Measurements from ENCODE around the gene OR1M1. TPM values are rescaled to one million over a fixed set of nuclear protein-coding genes. Genes with fewer than 3 reads are reported as not detected.

Gene OR1M1
- total RNA-seq, 1 experiment from 2014 or later: not detected

DNA sequence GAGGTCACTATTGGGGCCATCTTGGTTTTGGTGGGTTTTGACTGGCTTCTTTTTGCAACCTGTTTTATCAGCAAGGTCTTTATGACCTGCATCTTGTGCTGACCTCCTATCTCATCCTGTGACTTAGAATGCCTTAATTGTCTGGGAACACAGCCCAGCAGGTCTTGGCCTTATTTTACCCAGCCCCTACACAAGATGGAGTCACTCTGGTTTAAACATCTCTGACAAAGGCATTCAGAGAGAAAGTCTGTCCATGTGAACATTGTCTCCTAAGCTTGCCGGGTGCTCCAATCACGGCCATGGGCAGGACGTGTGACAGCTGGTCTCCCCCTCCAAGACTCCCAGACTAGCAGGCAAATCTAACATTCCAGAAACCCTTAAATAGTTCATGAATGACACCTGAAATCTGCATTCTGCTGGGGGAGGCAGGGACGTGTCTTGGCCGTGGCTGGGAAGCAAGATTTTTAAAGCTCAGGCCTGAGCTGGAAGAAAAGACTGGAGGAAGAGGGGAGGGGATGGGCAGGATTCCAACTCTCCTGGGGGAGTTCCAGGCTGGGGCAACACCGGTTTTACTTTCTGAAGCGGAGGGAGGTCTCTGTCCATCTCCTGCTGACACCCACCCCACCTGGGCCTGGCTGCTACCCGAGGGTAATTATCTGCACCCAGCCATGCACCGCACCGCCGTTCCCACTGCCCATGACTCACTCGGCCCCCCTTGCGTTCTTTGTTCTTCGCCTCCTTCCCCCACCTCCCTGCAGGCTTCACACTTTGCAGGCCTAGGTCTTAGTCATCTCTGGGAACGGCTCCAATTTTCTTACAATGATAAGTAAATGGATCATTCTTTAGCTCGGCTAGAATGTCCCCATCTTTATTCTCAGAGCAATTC lies 11.6 kb upstream of the OR1M1 start:
- DNase-seq (ENCODE audit: low read depth): peak; percentile 90

DNA sequence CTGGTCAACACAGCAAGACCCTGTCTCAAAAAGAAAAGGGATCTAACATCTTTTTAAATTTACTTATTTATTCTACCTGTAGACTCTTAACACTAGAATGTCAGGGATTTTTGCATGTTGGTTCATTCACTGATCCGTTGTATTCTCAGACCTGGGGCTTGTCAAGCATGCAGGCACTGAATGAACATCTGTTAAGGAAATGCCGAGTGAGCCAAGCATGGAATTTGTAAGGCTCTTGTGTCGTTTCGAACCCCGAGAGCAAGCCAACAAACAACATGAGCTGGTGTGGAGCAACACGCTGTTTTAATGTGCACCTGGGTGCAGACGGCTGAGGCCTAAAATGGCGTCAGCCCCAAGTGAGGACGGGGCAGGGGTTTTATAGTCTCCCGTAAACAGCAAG lies 10.0 kb upstream of the OR1M1 start:
- no peak for DNase-seq (ENCODE audit: low read depth)

DNA sequence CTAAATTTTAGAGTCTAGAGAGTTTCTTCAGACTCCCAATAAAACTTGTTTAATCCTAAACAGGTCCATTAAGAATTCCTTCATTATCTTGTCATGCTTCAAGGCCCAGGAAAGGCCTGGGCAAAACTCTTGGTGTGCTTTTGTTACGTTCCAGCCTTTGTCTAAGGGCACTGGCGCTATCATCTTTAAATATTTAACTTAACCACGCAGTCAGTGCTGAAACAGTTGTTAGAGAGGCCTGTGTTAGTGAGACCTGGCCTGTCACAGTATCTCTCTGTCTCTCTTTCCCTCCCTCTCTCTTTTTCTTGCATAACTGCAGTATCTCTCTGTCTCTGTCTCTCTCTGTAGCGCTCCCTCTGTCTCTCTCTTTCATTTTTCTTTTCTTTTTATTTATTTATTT lies 8.2 kb upstream of the OR1M1 start:
- DNase-seq (ENCODE audit: low read depth): no peak

DNA sequence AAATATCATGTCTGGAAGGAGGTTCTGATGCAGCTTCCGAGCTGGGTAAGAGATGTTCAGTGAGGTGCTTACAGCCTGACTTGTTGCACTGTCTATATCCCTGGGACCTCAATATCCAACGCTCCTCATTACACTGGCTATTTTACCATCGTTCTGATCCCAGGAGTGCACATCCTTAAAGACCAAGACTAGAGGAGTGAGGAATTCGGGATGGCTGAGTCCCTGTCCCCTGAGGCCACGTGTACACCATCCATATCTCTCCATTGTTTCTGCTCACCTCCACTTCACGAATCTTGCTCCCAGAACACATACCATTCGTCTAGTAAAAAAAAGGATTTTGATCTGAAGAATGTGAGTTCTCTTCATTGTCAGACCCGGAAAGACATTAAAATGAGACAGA lies 20.5 kb downstream of the OR1M1 start, which contains the start of gene OR7G2:
TSS of gene OR7G2 (minus strand) at position 101 of the 400 bp plus-strand sequence. CDS start 4,232 bp downstream, outside the sequence.
- no peak for DNase-seq (ENCODE audit: low read depth)

DNA sequence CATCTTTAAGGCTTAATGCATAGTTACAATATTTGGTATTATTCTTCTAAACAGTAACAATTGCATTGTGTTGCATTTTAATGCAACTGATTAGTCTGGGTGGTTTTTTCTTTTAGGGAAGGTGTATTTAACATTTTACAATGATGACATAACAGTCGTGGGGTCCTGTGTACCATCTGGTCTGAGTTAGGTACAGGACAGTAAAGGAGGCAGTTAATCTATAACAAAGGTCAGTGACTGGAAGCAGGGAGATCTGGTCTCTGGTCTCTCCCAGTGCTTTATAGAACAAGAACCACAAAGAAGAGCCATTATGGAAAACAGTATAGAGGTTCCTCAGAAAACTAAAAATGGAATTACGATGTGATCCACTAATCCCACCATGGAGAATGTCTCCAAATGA lies 23.1 kb downstream of the OR1M1 start:
- no peak for DNase-seq (ENCODE audit: low read depth)

DNA sequence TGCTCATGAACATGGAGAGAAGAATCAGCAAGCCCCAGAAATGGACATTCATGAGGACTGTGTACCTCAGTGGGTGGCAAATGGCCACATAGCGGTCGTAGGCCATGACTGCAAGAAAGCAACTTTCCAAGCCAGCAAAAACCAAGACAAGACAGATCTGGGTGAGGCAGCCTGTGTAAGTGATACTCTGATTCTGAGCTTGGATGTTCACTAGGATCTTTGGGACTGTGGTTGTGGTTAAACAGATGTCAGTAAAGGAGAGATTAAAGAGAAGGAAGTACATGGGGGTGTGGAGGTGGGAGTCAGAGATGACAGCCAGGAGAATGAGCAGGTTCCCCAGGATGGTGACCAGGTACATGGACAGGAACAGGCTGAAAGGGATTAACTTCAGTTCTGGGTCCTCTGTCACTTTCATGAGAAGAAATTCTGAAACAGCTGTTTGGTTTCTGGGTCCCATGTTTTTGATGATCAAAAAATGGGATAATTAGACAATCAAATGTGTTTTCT lies 28.5 kb downstream of the OR1M1 start, which contains the start of gene OR7G1:
TSS of gene OR7G1 (minus strand) at position 457 of the 507 bp plus-strand sequence. CDS start at position 457, 0 bp downstream.
- DNase-seq (ENCODE audit: low read depth): no peak

DNA sequence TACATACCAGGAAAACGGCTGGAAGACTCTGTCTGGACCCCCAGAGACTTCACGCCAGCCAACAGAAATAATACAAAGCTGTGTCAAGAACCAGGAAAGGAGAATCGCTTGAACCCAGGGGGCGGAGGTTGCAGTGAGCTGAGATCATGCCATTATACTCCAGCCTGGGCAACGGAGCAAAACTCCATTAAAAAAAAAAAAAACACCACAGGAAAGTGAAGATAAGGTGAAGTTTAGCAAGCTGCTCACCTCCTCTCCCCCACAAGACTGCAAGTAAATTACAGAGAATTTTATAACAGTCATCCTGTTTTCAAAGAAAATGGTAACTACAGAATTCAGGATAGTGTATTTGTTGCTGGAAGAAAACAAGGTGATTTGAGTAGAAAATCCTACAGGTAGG lies 29.7 kb downstream of the OR1M1 start:
- DNase-seq (ENCODE audit: low read depth): no peak

DNA sequence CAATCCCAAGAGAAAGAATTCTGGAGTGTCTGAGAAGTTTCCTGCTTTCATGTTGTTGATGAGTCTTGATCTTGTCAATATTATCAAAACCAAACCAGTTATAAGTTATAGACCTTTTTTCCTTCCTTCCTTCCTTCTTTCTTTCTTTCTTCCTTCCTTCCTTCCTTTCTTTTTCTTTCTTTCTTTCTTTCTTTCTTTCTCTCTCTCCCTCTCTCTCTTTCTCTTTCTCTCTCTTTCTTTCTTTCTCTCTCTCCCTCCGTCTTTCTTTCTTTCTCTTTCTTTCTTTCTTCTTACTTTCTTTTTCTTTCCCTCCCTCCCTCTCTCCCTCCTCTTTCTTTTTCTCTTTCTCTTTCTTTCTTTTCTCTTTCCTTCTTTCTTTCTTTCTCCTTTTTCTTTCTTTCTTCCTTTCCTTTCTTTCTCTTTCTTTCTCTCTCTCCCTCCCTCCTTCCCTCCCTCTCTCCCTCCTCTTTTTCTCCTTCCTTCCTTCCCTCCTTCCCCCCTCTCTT lies 40.1 kb downstream of the OR1M1 start, which contains the start of gene OR7G3:
TSS of gene OR7G3 (minus strand) at position 51 of the 506 bp plus-strand sequence. CDS start at position 51, 0 bp downstream.
- no peak for DNase-seq (ENCODE audit: low read depth)

DNA sequence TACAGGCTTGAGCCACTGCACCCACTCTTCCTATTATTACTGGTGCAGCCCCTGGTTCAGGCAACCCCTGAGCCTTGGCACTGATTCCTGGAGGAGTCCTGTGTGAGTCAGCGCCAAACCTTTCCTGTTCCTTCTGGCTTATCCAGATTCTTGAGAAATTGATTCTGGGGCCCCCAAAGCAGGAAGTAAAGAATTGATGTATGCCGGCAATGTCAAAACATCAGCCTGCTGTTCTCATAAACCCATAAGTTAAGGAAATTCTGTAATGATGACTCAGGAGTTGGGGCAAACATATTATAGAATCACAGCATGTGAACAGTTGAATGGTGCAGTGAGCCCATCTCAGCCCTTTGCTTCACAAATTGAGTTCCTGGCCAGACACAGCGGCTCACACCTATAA lies 41.3 kb downstream of the OR1M1 start:
- peak; percentile 15 for DNase-seq (ENCODE audit: low read depth)

DNA sequence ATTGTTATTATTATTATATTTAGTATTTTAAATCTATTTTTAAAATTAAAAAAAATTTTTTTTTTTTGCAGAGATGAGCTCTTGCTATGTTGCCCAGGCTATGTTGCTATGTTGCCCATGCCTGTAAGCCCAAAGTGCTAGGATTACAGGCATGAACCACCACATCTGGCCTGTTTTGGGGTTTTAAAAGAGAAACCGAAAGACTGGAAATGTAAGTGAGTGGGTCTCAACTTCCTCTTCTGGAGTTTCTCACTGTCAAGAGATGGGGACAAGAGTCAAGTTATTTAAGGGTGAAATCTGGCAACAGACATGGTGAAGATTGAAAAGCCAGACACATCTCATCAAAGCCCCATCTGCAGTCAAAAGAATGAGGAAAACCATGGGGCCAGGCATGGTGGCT lies 44.1 kb downstream of the OR1M1 start:
- DNase-seq (ENCODE audit: low read depth): no peak

DNA sequence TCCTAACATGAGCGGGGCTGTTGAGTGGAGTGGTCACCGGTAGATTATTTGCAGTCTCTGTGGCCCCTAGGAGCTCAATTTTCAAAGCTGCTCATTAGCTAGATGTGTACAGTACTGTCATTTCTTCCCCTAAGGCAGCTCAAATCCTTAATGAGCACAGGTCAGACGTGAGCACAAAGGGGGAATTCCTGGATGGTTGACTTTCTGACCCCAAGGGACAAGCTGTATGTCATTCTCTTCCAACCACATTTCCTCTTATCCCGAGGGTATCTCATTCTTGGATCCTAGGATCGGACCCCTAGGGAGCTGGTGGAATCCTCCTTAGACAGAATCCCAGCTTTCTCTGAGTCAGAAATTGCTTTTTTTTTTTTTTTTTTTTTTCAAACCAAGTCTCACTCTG lies 45.6 kb downstream of the OR1M1 start:
- DNase-seq (ENCODE audit: low read depth): no peak

DNA sequence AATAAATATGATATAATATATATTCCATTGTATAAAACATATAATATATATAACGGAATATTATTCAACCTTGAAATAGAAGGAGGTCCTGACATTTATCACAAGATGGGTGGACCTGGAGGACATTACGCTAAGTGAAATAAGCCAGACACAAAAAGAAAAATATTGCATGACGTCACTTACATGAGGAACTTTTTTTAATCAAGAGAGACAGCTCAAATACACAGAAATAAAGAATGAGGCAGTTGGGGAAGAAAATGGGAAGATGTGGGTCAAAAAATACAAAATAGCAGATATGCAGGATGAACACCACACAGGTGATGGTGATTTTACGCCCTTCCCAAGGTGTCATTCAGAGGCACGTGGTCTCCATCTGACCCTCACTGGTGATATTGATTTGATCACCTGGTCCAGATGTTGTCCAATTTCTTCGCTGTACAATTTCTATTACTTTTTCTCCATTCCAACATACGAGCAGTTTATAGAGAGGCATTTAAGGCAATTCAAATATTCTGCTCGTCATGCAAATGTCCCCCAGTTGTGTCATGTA lies 52.8 kb downstream of the OR1M1 start:
- no peak for DNase-seq (ENCODE audit: low read depth)

DNA sequence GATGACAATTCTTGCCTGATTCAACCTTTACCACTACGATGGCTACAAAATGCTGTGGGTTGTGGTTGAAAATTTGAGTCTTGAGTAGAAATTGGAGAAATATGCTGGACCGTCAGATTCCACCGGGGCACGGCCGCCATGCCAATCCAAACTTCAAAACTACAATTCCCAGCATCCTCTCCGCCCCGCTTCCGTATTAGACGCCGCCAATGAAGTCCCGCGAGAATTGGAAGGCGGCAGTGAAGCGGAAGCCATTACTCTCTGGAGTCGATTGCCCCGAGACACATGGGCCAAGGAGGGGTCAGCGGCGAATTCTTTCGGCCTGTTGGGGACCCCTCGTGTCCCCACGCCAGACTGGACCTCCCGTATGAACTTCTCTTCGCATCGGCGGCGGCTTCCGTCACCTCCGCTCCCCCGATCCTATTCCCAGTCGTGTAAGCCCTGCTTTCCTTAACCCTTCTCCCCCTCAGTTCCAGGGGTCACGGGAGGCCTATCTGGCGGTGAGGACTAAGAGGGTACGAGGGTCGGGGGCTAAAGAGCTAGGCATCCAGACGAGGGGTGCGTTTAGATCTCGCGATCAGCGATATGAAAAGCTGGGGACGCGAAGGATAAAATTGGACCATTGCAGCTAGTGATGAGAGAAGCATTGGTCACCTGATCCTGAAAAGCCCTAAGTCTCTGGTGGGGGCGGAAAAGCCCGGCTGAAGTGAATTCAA lies 53.5 kb downstream of the OR1M1 start, which contains the start of gene ZNF317:
TSS of gene ZNF317 (plus strand) at position 239 of the 716 bp plus-strand sequence. CDS start 15,620 bp downstream, outside the sequence.
- peak; percentile 90 for DNase-seq (ENCODE audit: low read depth)

DNA sequence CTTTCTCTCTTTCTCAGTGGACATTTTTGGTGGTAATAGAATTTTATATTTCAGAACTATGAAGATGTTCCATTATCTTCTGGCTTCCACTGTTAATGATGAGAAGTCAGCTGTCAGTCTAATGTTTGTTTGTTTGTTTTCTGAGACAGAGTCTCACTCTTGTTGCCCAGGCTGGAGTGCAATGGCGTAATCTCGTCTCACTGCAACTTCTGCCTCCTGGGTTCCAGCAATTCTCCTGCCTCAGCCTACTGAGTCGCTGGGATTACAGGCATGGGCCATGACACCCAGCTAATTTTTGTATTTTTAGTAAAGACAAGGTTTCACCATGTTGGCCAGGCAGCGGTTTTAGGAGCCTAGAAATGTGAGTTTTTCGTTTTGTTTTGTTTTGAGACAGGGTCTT lies 58.1 kb downstream of the OR1M1 start:
- peak; percentile 25 for DNase-seq (ENCODE audit: low read depth)

Other genes starting within 250 kb of the OR1M1 start
- not detected in 2 replicates for gene MUC16, start 76.7 kb upstream of the OR1M1 start, total RNA-seq (2014; rRNA removed)
- not detected in 2 replicates for gene OR7G2, start 20.4 kb downstream of the OR1M1 start, total RNA-seq (2014; rRNA removed)
- not detected in 2 replicates for gene OR7G1, start 28.7 kb downstream of the OR1M1 start, total RNA-seq (2014; rRNA removed)
- not detected in 2 replicates for gene OR7G3, start 39.9 kb downstream of the OR1M1 start, total RNA-seq (2014; rRNA removed)
- 22.8 and 23.8 TPM in 2 replicates for gene ZNF317, start 53.3 kb downstream of the OR1M1 start, total RNA-seq (2014; rRNA removed)
- gene OR7D2, start 91.9 kb downstream of the OR1M1 start, total RNA-seq (2014; rRNA removed): 0.17 TPM in 1 of 2 replicates, not detected in the other
- not detected in 2 replicates for gene OR7D4, start 132.5 kb downstream of the OR1M1 start, total RNA-seq (2014; rRNA removed)
- gene OR7E24, start 163.9 kb downstream of the OR1M1 start, total RNA-seq (2014; rRNA removed): not detected in 2 replicates
- gene ZNF699, start 222.8 kb downstream of the OR1M1 start, total RNA-seq (2014; rRNA removed): 13.9 and 34.0 TPM in 2 replicates
- gene ZNF559, start 237.1 kb downstream of the OR1M1 start, total RNA-seq (2014; rRNA removed): 6.2 and 8.0 TPM in 2 replicates